ENCODE data around the gene CPED1. TPM values are rescaled to one million over a fixed set of nuclear protein-coding genes. Genes with fewer than 3 reads are reported as not detected.

The CPED1 gene
- total RNA-seq, 1 experiment from 2014 or later: 0.44 TPM

DNA sequence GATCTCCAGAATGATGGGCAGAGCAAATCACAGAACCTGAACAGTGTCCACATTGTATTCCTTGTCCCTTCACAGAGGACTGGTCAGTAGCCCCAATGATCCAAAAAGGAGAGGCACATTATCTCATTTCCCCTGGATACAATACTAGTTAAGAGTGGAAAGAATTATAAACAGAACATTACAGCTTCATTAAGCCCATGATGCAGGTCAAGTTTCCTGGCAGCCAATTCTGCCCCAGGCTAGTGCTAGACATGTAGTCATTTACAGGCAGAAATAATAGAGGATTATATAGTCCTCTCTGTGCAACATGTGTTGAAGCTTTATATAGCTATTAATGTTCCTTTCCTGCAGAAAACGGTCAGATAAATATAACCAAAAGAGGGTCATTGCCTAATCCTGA, 216.0 kb downstream of the CPED1 start:
- ChIA-PET POLR2A (no interaction called here), CTCF (no interaction called here)
- no peak overlapping the region for H3K27ac Mint-ChIP-seq
- H3K4me3 Mint-ChIP-seq: no peak overlapping the region
- H3K9me3 Mint-ChIP-seq: peaks cover 5% of the 10 kb centered on the region
- no peaks in the 10 kb centered on the region for H3K36me3 Mint-ChIP-seq
- peaks cover 6% of the 10 kb centered on the region for H3K4me1 Mint-ChIP-seq
- no peak for TF ChIP-seq NFATC4 (CRISPR knock-in tag; IDR thresholded peaks at IDR 0.05)
- no peak for TF ChIP-seq ZNF232 (CRISPR knock-in tag; IDR thresholded peaks at IDR 0.05)
- no peak for TF ChIP-seq ESRRA (CRISPR knock-in tag; IDR thresholded peaks at IDR 0.05; ENCODE audit: borderline replicate concordance)
- TF ChIP-seq, protein P1, sequence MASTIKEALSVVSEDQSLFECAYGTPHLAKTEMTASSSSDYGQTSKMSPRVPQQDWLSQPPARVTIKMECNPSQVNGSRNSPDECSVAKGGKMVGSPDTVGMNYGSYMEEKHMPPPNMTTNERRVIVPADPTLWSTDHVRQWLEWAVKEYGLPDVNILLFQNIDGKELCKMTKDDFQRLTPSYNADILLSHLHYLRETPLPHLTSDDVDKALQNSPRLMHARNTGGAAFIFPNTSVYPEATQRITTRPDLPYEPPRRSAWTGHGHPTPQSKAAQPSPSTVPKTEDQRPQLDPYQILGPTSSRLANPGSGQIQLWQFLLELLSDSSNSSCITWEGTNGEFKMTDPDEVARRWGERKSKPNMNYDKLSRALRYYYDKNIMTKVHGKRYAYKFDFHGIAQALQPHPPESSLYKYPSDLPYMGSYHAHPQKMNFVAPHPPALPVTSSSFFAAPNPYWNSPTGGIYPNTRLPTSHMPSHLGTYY (CRISPR knock-in tag; IDR thresholded peaks at IDR 0.05): no peak
- TF ChIP-seq FOXJ3 (CRISPR knock-in tag; IDR thresholded peaks at IDR 0.05; ENCODE audit: borderline replicate concordance): no peak
- TF ChIP-seq, protein P2, sequence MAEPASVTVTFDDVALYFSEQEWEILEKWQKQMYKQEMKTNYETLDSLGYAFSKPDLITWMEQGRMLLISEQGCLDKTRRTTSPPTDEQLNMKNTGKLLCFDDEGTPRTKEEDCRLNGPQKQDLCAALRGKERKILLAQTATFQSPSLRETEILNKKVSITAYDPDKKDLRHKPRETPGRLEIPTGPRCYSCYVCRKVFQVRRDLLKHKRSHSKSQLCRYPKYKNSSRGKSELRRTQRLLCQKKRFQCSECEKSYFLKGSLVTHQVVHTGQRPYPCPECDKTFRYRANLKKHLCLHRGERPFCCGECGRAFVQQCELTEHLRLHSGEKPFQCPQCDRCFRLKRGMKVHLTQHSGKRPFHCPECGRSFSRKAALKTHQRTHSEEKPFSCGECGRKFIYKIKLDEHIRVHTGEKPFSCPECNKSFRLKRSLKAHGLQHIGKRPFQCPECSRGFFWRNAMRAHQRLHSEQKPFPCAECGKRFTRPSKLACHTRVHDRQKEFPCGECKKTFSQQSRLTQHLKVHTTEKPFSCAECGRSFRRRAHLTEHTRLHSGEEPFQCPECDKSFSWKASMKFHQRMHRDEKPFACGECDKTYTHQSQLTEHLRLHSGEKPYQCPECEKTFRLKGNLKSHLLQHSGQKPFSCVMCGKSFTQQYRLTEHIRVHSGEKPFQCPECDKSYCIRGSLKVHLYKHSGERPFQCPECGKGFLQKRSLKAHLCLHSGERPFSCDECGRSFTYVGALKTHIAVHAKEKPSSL (CRISPR knock-in tag; conservative IDR thresholded peaks at IDR 0.05): no peak
- TF ChIP-seq, protein P3, sequence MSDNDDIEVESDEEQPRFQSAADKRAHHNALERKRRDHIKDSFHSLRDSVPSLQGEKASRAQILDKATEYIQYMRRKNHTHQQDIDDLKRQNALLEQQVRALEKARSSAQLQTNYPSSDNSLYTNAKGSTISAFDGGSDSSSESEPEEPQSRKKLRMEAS (CRISPR knock-in tag; IDR thresholded peaks at IDR 0.05): no peak
- TF ChIP-seq, protein P4, sequence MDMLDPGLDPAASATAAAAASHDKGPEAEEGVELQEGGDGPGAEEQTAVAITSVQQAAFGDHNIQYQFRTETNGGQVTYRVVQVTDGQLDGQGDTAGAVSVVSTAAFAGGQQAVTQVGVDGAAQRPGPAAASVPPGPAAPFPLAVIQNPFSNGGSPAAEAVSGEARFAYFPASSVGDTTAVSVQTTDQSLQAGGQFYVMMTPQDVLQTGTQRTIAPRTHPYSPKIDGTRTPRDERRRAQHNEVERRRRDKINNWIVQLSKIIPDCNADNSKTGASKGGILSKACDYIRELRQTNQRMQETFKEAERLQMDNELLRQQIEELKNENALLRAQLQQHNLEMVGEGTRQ (CRISPR knock-in tag; IDR thresholded peaks at IDR 0.05): no peak
- TF ChIP-seq, protein P5, sequence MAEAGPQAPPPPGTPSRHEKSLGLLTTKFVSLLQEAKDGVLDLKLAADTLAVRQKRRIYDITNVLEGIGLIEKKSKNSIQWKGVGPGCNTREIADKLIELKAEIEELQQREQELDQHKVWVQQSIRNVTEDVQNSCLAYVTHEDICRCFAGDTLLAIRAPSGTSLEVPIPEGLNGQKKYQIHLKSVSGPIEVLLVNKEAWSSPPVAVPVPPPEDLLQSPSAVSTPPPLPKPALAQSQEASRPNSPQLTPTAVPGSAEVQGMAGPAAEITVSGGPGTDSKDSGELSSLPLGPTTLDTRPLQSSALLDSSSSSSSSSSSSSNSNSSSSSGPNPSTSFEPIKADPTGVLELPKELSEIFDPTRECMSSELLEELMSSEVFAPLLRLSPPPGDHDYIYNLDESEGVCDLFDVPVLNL (CRISPR knock-in tag; IDR thresholded peaks at IDR 0.05; ENCODE audit: borderline replicate concordance, low read depth): no peak
- TF ChIP-seq, protein P6, sequence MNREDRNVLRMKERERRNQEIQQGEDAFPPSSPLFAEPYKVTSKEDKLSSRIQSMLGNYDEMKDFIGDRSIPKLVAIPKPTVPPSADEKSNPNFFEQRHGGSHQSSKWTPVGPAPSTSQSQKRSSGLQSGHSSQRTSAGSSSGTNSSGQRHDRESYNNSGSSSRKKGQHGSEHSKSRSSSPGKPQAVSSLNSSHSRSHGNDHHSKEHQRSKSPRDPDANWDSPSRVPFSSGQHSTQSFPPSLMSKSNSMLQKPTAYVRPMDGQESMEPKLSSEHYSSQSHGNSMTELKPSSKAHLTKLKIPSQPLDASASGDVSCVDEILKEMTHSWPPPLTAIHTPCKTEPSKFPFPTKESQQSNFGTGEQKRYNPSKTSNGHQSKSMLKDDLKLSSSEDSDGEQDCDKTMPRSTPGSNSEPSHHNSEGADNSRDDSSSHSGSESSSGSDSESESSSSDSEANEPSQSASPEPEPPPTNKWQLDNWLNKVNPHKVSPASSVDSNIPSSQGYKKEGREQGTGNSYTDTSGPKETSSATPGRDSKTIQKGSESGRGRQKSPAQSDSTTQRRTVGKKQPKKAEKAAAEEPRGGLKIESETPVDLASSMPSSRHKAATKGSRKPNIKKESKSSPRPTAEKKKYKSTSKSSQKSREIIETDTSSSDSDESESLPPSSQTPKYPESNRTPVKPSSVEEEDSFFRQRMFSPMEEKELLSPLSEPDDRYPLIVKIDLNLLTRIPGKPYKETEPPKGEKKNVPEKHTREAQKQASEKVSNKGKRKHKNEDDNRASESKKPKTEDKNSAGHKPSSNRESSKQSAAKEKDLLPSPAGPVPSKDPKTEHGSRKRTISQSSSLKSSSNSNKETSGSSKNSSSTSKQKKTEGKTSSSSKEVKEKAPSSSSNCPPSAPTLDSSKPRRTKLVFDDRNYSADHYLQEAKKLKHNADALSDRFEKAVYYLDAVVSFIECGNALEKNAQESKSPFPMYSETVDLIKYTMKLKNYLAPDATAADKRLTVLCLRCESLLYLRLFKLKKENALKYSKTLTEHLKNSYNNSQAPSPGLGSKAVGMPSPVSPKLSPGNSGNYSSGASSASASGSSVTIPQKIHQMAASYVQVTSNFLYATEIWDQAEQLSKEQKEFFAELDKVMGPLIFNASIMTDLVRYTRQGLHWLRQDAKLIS (CRISPR knock-in tag; IDR thresholded peaks at IDR 0.05; ENCODE audit: borderline replicate concordance): no peak
- no peak for TF ChIP-seq ZNF423 (CRISPR knock-in tag; IDR thresholded peaks at IDR 0.05)
- no peak for TF ChIP-seq SMAD4 (CRISPR knock-in tag; IDR thresholded peaks at IDR 0.05)
- TF ChIP-seq, protein P7, sequence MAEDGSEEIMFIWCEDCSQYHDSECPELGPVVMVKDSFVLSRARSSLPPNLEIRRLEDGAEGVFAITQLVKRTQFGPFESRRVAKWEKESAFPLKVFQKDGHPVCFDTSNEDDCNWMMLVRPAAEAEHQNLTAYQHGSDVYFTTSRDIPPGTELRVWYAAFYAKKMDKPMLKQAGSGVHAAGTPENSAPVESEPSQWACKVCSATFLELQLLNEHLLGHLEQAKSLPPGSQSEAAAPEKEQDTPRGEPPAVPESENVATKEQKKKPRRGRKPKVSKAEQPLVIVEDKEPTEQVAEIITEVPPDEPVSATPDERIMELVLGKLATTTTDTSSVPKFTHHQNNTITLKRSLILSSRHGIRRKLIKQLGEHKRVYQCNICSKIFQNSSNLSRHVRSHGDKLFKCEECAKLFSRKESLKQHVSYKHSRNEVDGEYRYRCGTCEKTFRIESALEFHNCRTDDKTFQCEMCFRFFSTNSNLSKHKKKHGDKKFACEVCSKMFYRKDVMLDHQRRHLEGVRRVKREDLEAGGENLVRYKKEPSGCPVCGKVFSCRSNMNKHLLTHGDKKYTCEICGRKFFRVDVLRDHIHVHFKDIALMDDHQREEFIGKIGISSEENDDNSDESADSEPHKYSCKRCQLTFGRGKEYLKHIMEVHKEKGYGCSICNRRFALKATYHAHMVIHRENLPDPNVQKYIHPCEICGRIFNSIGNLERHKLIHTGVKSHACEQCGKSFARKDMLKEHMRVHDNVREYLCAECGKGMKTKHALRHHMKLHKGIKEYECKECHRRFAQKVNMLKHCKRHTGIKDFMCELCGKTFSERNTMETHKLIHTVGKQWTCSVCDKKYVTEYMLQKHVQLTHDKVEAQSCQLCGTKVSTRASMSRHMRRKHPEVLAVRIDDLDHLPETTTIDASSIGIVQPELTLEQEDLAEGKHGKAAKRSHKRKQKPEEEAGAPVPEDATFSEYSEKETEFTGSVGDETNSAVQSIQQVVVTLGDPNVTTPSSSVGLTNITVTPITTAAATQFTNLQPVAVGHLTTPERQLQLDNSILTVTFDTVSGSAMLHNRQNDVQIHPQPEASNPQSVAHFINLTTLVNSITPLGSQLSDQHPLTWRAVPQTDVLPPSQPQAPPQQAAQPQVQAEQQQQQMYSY (CRISPR knock-in tag; IDR thresholded peaks at IDR 0.05): no peak
- TF ChIP-seq IRF2 (CRISPR knock-in tag; IDR thresholded peaks at IDR 0.05; ENCODE audit: borderline replicate concordance, low read depth): no peak
- no peak for TF ChIP-seq NR2C2 (CRISPR knock-in tag; IDR thresholded peaks at IDR 0.05)
- no peak for TF ChIP-seq HMGA2 (CRISPR knock-in tag; IDR thresholded peaks at IDR 0.05)
- TF ChIP-seq, protein P8, sequence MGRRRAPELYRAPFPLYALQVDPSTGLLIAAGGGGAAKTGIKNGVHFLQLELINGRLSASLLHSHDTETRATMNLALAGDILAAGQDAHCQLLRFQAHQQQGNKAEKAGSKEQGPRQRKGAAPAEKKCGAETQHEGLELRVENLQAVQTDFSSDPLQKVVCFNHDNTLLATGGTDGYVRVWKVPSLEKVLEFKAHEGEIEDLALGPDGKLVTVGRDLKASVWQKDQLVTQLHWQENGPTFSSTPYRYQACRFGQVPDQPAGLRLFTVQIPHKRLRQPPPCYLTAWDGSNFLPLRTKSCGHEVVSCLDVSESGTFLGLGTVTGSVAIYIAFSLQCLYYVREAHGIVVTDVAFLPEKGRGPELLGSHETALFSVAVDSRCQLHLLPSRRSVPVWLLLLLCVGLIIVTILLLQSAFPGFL (CRISPR knock-in tag; IDR thresholded peaks at IDR 0.05; ENCODE audit: borderline replicate concordance): no peak
- TF ChIP-seq, protein P9, sequence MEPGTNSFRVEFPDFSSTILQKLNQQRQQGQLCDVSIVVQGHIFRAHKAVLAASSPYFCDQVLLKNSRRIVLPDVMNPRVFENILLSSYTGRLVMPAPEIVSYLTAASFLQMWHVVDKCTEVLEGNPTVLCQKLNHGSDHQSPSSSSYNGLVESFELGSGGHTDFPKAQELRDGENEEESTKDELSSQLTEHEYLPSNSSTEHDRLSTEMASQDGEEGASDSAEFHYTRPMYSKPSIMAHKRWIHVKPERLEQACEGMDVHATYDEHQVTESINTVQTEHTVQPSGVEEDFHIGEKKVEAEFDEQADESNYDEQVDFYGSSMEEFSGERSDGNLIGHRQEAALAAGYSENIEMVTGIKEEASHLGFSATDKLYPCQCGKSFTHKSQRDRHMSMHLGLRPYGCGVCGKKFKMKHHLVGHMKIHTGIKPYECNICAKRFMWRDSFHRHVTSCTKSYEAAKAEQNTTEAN (CRISPR knock-in tag; IDR thresholded peaks at IDR 0.05): no peak
- TF ChIP-seq, protein P10, sequence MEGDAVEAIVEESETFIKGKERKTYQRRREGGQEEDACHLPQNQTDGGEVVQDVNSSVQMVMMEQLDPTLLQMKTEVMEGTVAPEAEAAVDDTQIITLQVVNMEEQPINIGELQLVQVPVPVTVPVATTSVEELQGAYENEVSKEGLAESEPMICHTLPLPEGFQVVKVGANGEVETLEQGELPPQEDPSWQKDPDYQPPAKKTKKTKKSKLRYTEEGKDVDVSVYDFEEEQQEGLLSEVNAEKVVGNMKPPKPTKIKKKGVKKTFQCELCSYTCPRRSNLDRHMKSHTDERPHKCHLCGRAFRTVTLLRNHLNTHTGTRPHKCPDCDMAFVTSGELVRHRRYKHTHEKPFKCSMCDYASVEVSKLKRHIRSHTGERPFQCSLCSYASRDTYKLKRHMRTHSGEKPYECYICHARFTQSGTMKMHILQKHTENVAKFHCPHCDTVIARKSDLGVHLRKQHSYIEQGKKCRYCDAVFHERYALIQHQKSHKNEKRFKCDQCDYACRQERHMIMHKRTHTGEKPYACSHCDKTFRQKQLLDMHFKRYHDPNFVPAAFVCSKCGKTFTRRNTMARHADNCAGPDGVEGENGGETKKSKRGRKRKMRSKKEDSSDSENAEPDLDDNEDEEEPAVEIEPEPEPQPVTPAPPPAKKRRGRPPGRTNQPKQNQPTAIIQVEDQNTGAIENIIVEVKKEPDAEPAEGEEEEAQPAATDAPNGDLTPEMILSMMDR (IDR thresholded peaks at IDR 0.05): no peak
- TF ChIP-seq NFYB (CRISPR knock-in tag; conservative IDR thresholded peaks at IDR 0.05; ENCODE audit: low read depth): no peak
- ATAC-seq: no peak
- DNase-seq (ENCODE audit: low spot score): no peak
- H3K27me3 Mint-ChIP-seq (ENCODE audit: low read depth): no peaks in the 10 kb centered on the region

All from WTC11 (cell line).